HFFc6 (cell line): ENCODE data around the gene GOLGA6A. TPM values are rescaled to one million over a fixed set of nuclear protein-coding genes. Genes with fewer than 3 reads are reported as not detected.
"Not testable (repeated sequence)": the region's sequence is repeated elsewhere in the genome, so short reads cannot be mapped to it uniquely, and the experiment has no call there.

ENCODE experiments used
- DNase-seq: peaks from one replicate; pipeline ENCODE4 v3.0.0-alpha.2; 2018
- H3K27ac Mint-ChIP-seq: 2 replicates; pipeline ENCODE4 v1.8.0; 2020; ENCODE audit warnings: mild to moderate bottlenecking, mixed read lengths
- H3K27me3 Mint-ChIP-seq: 2 replicates; pipeline ENCODE4 v1.8.0; 2021; ENCODE audit warnings: mild to moderate bottlenecking, moderate library complexity, mixed read lengths; ENCODE audit not compliant: insufficient read depth
- H3K36me3 Mint-ChIP-seq: 2 replicates; pipeline ENCODE4 v1.8.0; 2021; ENCODE audit warnings: low read depth, mixed read lengths
- H3K4me1 Mint-ChIP-seq: 2 replicates; pipeline ENCODE4 v1.8.0; 2020; ENCODE audit warnings: low read depth, mixed read lengths
- H3K4me3 Mint-ChIP-seq: 2 replicates; pipeline ENCODE4 v1.8.0; 2020; ENCODE audit warnings: mild to moderate bottlenecking, moderate library complexity, mixed read lengths
- H3K9me3 Mint-ChIP-seq: 2 replicates; pipeline ENCODE4 v1.8.0; 2020; ENCODE audit warnings: mild to moderate bottlenecking, mixed read lengths
- CTCF ChIP-seq: fragments of 200-600 bp; sonication (generic); IDR thresholded peaks from 2 replicates; pipeline ENCODE4 v1.5.0; 2021; ENCODE audit warnings: antibody characterized with exemption, mild to moderate bottlenecking
- total RNA-seq, 6 experiments: library from RNA; stranded (reverse); fragmentation: NEBNext Ultra II Directional; extraction: Animal tissue kit (Norgen Biotek cat#: 25700); gene quantifications; 2 replicates in 1 of 6; 3 replicates in 5 of 6; pipeline ENCODE4 v1.2.3, GENCODE V29; 2021

Gene GOLGA6A
- total RNA-seq, 6 experiments from 2014 or later: not detected

- Mint-ChIP-seq H3K9me3 (no peaks in the 10 kb centered on the region), H3K4me1 (no peaks in the 10 kb centered on the region), H3K36me3 (no peaks in the 10 kb centered on the region), H3K27ac (no peak overlapping the region), H3K27me3 (peaks cover 15% of the 10 kb centered on the region), H3K4me3 (no peak overlapping the region)
- no peak for TF ChIP-seq CTCF
- no peak for DNase-seq
These were observed 20.1 kb downstream of the GOLGA6A start for GRCh38 chr15:74062236-74062635.

DNA sequence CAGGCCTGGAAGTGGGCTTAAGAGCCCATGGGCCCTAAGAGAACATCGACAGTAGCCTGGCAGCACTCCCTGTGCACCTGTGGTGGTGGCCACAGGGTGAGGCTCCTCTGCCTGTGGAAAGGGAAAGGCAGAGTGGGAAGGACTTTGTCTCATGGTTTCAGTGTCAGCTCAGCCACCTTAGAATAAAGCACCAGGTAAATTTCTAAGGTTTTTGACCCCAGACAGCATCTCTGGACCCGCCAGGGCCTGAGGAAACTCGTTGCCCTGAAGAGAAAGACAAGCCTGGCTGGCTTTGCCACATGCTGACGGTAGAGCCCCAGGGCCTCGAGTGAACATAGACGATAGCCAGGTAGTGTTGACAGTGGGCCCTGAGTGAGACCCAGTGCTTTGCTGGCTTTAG is 22.1 kb downstream of the GOLGA6A start:
- Mint-ChIP-seq H3K36me3 (no peaks in the 10 kb centered on the region), H3K27ac (no peak overlapping the region), H3K4me1 (no peaks in the 10 kb centered on the region), H3K4me3 (no peak overlapping the region), H3K9me3 (no peaks in the 10 kb centered on the region), H3K27me3 (peaks cover 13% of the 10 kb centered on the region)
- no peak for TF ChIP-seq CTCF
- DNase-seq: no peak

- H3K4me1 Mint-ChIP-seq, H3K4me3 Mint-ChIP-seq, DNase-seq, H3K27me3 Mint-ChIP-seq, H3K36me3 Mint-ChIP-seq, H3K27ac Mint-ChIP-seq, H3K9me3 Mint-ChIP-seq: not testable (repeated sequence)
These were observed 23.1 kb downstream of the GOLGA6A start for GRCh38 chr15:74059050-74059833.

GRCh38 chr15:74056330-74056729 is 26.0 kb downstream of the GOLGA6A start:
- not testable (repeated sequence) for H3K27me3 Mint-ChIP-seq, H3K36me3 Mint-ChIP-seq, DNase-seq, H3K27ac Mint-ChIP-seq, H3K4me3 Mint-ChIP-seq, H3K9me3 Mint-ChIP-seq
- H3K4me1 Mint-ChIP-seq: peaks cover 23% of the 10 kb centered on the region

- Mint-ChIP-seq H3K27me3 (peaks cover 3% of the 10 kb centered on the region), H3K4me1 (peaks cover 28% of the 10 kb centered on the region), H3K9me3 (no peaks in the 10 kb centered on the region), H3K36me3 (no peaks in the 10 kb centered on the region), H3K27ac (no peak overlapping the region), H3K4me3 (no peak overlapping the region)
- no peak for DNase-seq
- TF ChIP-seq CTCF: no peak
These were observed 26.5 kb downstream of the GOLGA6A start for GRCh38 chr15:74055804-74056203.

- peak; percentile 79 for TF ChIP-seq CTCF
- Mint-ChIP-seq H3K36me3 (no peaks in the 10 kb centered on the region), H3K27me3 (no peaks in the 10 kb centered on the region; the same call in none of the 2 replicates), H3K9me3 (no peaks in the 10 kb centered on the region), H3K27ac (no peak overlapping the region), H3K4me1 (peaks cover 45% of the 10 kb centered on the region), H3K4me3 (peak overlapping the region; percentile 65)
- peak; percentile 28 for DNase-seq
These were observed 28.3 kb downstream of the GOLGA6A start for GRCh38 chr15:74053941-74054529.
